Large intestine (tissue), 3 donors: Measurements from ENCODE around the gene PTPRM. TPM values are rescaled to one million over a fixed set of nuclear protein-coding genes. Genes with fewer than 3 reads are reported as not detected.

Experiments used
- DNase-seq, 2 donors: peaks; one replicate each; pipeline versions ENCODE4 v3.0.0 to v3.0.0-alpha.2; 2013
- H3K27ac ChIP-seq: one replicate; pipeline ENCODE4 v1.5.1; 2013; ENCODE audit warnings: low read length
- H3K27me3 ChIP-seq: 2 replicates; pipeline ENCODE4 v1.6.1; 2013; ENCODE audit warnings: low read length; ENCODE audit not compliant: control insufficient read depth, insufficient read depth
- H3K36me3 ChIP-seq: 2 replicates; pipeline ENCODE4 v1.6.1; 2013; ENCODE audit warnings: low read length; ENCODE audit not compliant: control insufficient read depth, insufficient read depth
- H3K4me1 ChIP-seq: one replicate; pipeline ENCODE4 v1.6.1; 2013; ENCODE audit warnings: low read length; ENCODE audit not compliant: control insufficient read depth, insufficient read depth
- H3K4me3 ChIP-seq: one replicate; pipeline ENCODE4 v1.5.1; 2013; ENCODE audit warnings: low read length
- H3K9me3 ChIP-seq: one replicate; pipeline ENCODE4 v1.6.1; 2013; ENCODE audit warnings: mild to moderate bottlenecking, low read depth, low read length, moderate library complexity; ENCODE audit not compliant: control insufficient read depth
- WGBS: methylation state at CpG from one replicate; pipeline ENCODE4 v1.1.5; 2013; ENCODE audit warnings: low lambda C conversion rate; ENCODE audit not compliant: insufficient coverage; 5-methylcytosine and 5-hydroxymethylcytosine counted together
- polyA plus RNA-seq: library from polyadenylated mRNA; unstranded; fragments of 120-200 nt; gene quantifications from one replicate; pipeline ENCODE4 v1.2.1, GENCODE V29; 2013

Gene PTPRM
- polyA plus RNA-seq, 1 donor: 27.2 TPM

- Histone ChIP-seq H3K27ac (no peak overlapping the region), H3K27me3 (no peaks in the 10 kb centered on the region), H3K36me3 (no peaks in the 10 kb centered on the region), H3K4me3 (no peak overlapping the region), H3K4me1 (no peaks in the 10 kb centered on the region), H3K9me3 (no peaks in the 10 kb centered on the region)
- no peak for DNase-seq
- no CpG with 5 or more reads among the region's 3 CpGs for WGBS
Observed at GRCh38 chr18:7722955-7723354, 155.8 kb downstream of the PTPRM start.

- Histone ChIP-seq H3K9me3 (no peaks in the 10 kb centered on the region), H3K27ac (no peak overlapping the region), H3K36me3 (no peaks in the 10 kb centered on the region), H3K27me3 (no peaks in the 10 kb centered on the region), H3K4me1 (no peaks in the 10 kb centered on the region), H3K4me3 (no peak overlapping the region)
- 100% methylated on average over 1 of the region's 8 CpGs for WGBS
- no peak for DNase-seq
Observed at GRCh38 chr18:7723558-7723957, 156.4 kb downstream of the PTPRM start.

- DNase-seq: no peak
- 100% methylated on average over 4 of the region's 9 CpGs for WGBS
- Histone ChIP-seq H3K27ac (no peak overlapping the region), H3K27me3 (no peaks in the 10 kb centered on the region), H3K4me3 (no peak overlapping the region), H3K4me1 (no peaks in the 10 kb centered on the region), H3K9me3 (no peaks in the 10 kb centered on the region), H3K36me3 (no peaks in the 10 kb centered on the region)
Observed at GRCh38 chr18:7725473-7725872, 158.4 kb downstream of the PTPRM start.

GRCh38 chr18:7725897-7726296 lies 158.8 kb downstream of the PTPRM start:
- H3K9me3 ChIP-seq: no peaks in the 10 kb centered on the region
- H3K4me3 ChIP-seq: no peak overlapping the region
- H3K4me1 ChIP-seq: no peaks in the 10 kb centered on the region
- 100% methylated on average over 1 of the region's 10 CpGs for WGBS
- no peak overlapping the region for H3K27ac ChIP-seq
- no peaks in the 10 kb centered on the region for H3K36me3 ChIP-seq
- no peaks in the 10 kb centered on the region for H3K27me3 ChIP-seq
- DNase-seq: no peak

GRCh38 chr18:7726522-7726921 lies 159.4 kb downstream of the PTPRM start:
- no peak for DNase-seq
- 70% methylated on average over 2 of the region's 2 CpGs for WGBS
- no peaks in the 10 kb centered on the region for H3K9me3 ChIP-seq
- H3K36me3 ChIP-seq: no peaks in the 10 kb centered on the region
- H3K27me3 ChIP-seq: no peaks in the 10 kb centered on the region
- H3K4me3 ChIP-seq: no peak overlapping the region
- H3K27ac ChIP-seq: no peak overlapping the region
- H3K4me1 ChIP-seq: no peaks in the 10 kb centered on the region

- no peak for DNase-seq
- no peaks in the 10 kb centered on the region for H3K27me3 ChIP-seq
- no peak overlapping the region for H3K27ac ChIP-seq
- no peaks in the 10 kb centered on the region for H3K36me3 ChIP-seq
- no peak overlapping the region for H3K4me3 ChIP-seq
- H3K9me3 ChIP-seq: no peaks in the 10 kb centered on the region
- no peaks in the 10 kb centered on the region for H3K4me1 ChIP-seq
- 80% methylated on average over 1 of the region's 2 CpGs for WGBS
Observed at GRCh38 chr18:7727361-7728076, 160.4 kb downstream of the PTPRM start.

GRCh38 chr18:7728297-7728696 lies 161.2 kb downstream of the PTPRM start:
- H3K9me3 ChIP-seq: no peaks in the 10 kb centered on the region
- no peak overlapping the region for H3K27ac ChIP-seq
- no peaks in the 10 kb centered on the region for H3K27me3 ChIP-seq
- DNase-seq: no peak
- H3K36me3 ChIP-seq: no peaks in the 10 kb centered on the region
- no CpG with 5 or more reads among the region's 4 CpGs for WGBS
- no peak overlapping the region for H3K4me3 ChIP-seq
- no peaks in the 10 kb centered on the region for H3K4me1 ChIP-seq

GRCh38 chr18:7729868-7730267 lies 162.8 kb downstream of the PTPRM start:
- peaks cover 3% of the 10 kb centered on the region for H3K4me1 ChIP-seq
- no peaks in the 10 kb centered on the region for H3K9me3 ChIP-seq
- DNase-seq: peak in 1 of 2 donors; percentile 66
- no CpG with 5 or more reads among the region's 3 CpGs for WGBS
- H3K27ac ChIP-seq: no peak overlapping the region
- no peaks in the 10 kb centered on the region for H3K27me3 ChIP-seq
- H3K4me3 ChIP-seq: no peak overlapping the region
- no peaks in the 10 kb centered on the region for H3K36me3 ChIP-seq

- DNase-seq: no peak
- Histone ChIP-seq H3K4me3 (no peak overlapping the region), H3K9me3 (no peaks in the 10 kb centered on the region), H3K36me3 (no peaks in the 10 kb centered on the region), H3K27me3 (no peaks in the 10 kb centered on the region), H3K4me1 (peaks cover 7% of the 10 kb centered on the region), H3K27ac (no peak overlapping the region)
- WGBS: 60% methylated on average over 1 of the region's 4 CpGs
Observed at GRCh38 chr18:7730682-7731081, 163.6 kb downstream of the PTPRM start.

GRCh38 chr18:7733642-7734041 lies 166.5 kb downstream of the PTPRM start:
- WGBS: no CpG with 5 or more reads among the region's 1 CpG

GRCh38 chr18:7735196-7735595 lies 168.1 kb downstream of the PTPRM start:
- H3K27me3 ChIP-seq: no peaks in the 10 kb centered on the region
- H3K27ac ChIP-seq: peak overlapping the region; percentile 8
- no peaks in the 10 kb centered on the region for H3K9me3 ChIP-seq
- H3K4me1 ChIP-seq: peaks cover 7% of the 10 kb centered on the region
- no peak for DNase-seq
- no peaks in the 10 kb centered on the region for H3K36me3 ChIP-seq
- H3K4me3 ChIP-seq: no peak overlapping the region
- WGBS: no CpG with 5 or more reads among the region's 4 CpGs

More at GRCh38 chr18:7733642-7734041, 166.5 kb downstream of the PTPRM start:
- Histone ChIP-seq H3K27me3 (no peaks in the 10 kb centered on the region), H3K27ac (no peak overlapping the region), H3K9me3 (no peaks in the 10 kb centered on the region), H3K4me3 (no peak overlapping the region), H3K4me1 (peaks cover 7% of the 10 kb centered on the region), H3K36me3 (no peaks in the 10 kb centered on the region)
- DNase-seq: no peak
